HEK293 (cell line): Measurements from ENCODE around the gene C1QL4.

Experiments used
- YY2 ChIP-seq: fragments of 450-650 bp; formaldehyde crosslinking; IDR thresholded peaks from 2 replicates; pipeline ENCODE4 v1.5.1; 2016; ENCODE audit warnings: missing biosample characterization, missing genetic modification characterization
- ZBTB26 ChIP-seq: fragments of 450-650 bp; formaldehyde crosslinking; optimal IDR thresholded peaks from 2 replicates; pipeline ENCODE3; 2016; ENCODE audit warnings: missing biosample characterization, mild to moderate bottlenecking, missing genetic modification characterization
- ZNF121 ChIP-seq: fragments of 450-650 bp; formaldehyde crosslinking; IDR thresholded peaks from 2 replicates; pipeline ENCODE4 v1.5.1; 2016; ENCODE audit warnings: missing biosample characterization, missing genetic modification characterization
- ZNF138 ChIP-seq: fragments of 450-650 bp; formaldehyde crosslinking; IDR thresholded peaks from 2 replicates; pipeline ENCODE4 v1.5.1; 2016; ENCODE audit warnings: missing biosample characterization, missing genetic modification characterization, borderline replicate concordance
- ZNF223 ChIP-seq: fragments of 450-650 bp; formaldehyde crosslinking; IDR thresholded peaks from 2 replicates; pipeline ENCODE4 v1.5.1; 2016; ENCODE audit warnings: missing biosample characterization, missing genetic modification characterization
- ZNF274 ChIP-seq, 2 experiments: fragments of 200-500 bp in 1 of 2; fragments of 450-650 bp in 1 of 2; sonication (Bioruptor generic) in 1 of 2; formaldehyde crosslinking in 1 of 2; IDR thresholded peaks; 2 replicates each; pipeline versions ENCODE4 v1.5.1 to v1.6.1; 2014 to 2016; ENCODE audit warnings: borderline replicate concordance in 1 of 2, inconsistent platforms in 1 of 2, low read length in 1 of 2, missing biosample characterization in 1 of 2, missing genetic modification characterization in 1 of 2
- ZNF629 ChIP-seq: fragments of 450-650 bp; formaldehyde crosslinking; IDR thresholded peaks from 2 replicates; pipeline ENCODE4 v1.5.1; 2017; ENCODE audit warnings: missing biosample characterization, missing genetic modification characterization
- ZNF670 ChIP-seq: fragments of 450-650 bp; formaldehyde crosslinking; IDR thresholded peaks from 2 replicates; pipeline ENCODE4 v1.5.1; 2016; ENCODE audit warnings: missing biosample characterization, missing genetic modification characterization, low read depth
- ZNF747 ChIP-seq: fragments of 450-650 bp; formaldehyde crosslinking; IDR thresholded peaks from 2 replicates; pipeline ENCODE4 v1.5.1; 2016; ENCODE audit warnings: missing biosample characterization, missing genetic modification characterization
- ZNF792 ChIP-seq: fragments of 450-650 bp; formaldehyde crosslinking; IDR thresholded peaks from 2 replicates; pipeline ENCODE4 v1.5.1; 2016; ENCODE audit warnings: missing biosample characterization, missing genetic modification characterization
- TF ChIP-seq, protein P1 (sequence below): fragments of 450-650 bp; formaldehyde crosslinking; IDR thresholded peaks from 2 replicates; pipeline ENCODE4 v1.5.1; 2016; ENCODE audit warnings: missing biosample characterization, missing genetic modification characterization

GRCh38 chr12:49368240-49368600, 31.2 kb upstream of the C1QL4 start:
- TF ChIP-seq, protein P1, sequence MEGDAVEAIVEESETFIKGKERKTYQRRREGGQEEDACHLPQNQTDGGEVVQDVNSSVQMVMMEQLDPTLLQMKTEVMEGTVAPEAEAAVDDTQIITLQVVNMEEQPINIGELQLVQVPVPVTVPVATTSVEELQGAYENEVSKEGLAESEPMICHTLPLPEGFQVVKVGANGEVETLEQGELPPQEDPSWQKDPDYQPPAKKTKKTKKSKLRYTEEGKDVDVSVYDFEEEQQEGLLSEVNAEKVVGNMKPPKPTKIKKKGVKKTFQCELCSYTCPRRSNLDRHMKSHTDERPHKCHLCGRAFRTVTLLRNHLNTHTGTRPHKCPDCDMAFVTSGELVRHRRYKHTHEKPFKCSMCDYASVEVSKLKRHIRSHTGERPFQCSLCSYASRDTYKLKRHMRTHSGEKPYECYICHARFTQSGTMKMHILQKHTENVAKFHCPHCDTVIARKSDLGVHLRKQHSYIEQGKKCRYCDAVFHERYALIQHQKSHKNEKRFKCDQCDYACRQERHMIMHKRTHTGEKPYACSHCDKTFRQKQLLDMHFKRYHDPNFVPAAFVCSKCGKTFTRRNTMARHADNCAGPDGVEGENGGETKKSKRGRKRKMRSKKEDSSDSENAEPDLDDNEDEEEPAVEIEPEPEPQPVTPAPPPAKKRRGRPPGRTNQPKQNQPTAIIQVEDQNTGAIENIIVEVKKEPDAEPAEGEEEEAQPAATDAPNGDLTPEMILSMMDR (tag by site-specific recombination): no peak
- TF ChIP-seq ZBTB26 (no peak), ZNF138 (tag by site-specific recombination) (no peak), ZNF670 (tag by site-specific recombination) (no peak), ZNF223 (tag by site-specific recombination) (no peak), ZNF274 (IDR thresholded peaks at IDR 0.05; ENCODE audit: low read length) (no peak), ZNF274 (tag by site-specific recombination; IDR thresholded peaks at IDR 0.05; ENCODE audit: borderline replicate concordance) (no peak), ZNF747 (no peak), ZNF121 (tag by site-specific recombination) (no peak), YY2 (tag by site-specific recombination) (no peak), ZNF792 (tag by site-specific recombination) (no peak), ZNF629 (tag by site-specific recombination) (no peak)
